ENCODE data around the gene RAB4A. TPM values are rescaled to one million over a fixed set of nuclear protein-coding genes. Genes with fewer than 3 reads are reported as not detected.

The RAB4A gene
- total and polyA plus RNA-seq, 9 of the 15 experiments (the other 6 are each of a cell fraction or from before 2014, with no cell fraction given) = 8.3 to 61.0 (median 26.7) TPM

DNA sequence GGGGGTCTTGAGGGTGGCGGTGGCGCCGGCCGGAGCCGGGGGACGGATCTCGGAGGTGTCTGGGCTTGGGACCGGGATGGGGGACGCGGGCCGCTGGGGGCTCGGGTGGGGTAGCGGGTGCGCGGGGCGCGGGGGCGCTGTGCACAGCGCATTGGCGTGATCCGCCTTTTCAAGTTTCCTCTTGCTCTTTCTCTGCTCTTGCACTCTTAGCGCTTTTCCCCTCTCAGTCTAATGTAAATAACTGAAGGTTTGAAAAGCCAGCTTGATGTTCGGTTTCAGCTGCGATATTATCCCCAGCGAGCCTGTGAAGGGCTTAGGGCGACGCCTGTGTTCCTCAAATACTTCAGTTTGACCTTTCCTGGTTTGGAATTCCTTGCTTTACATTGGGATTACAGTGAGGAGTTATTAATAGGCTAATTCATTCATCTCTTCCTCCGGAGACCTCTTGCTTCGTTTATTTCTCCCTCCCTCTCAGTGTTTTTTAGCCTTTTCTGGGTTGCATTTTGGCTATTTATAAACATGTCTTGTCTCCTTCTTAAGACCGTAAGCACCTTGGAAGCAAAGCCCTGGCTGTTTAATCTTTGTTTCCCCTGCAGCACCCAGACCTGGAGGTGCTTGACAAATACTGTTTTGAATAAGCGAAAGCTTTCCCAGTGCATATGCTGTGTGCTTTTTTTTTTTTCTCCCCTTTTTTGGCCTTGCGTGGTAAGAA, 693 bp downstream of the RAB4A start (continued):
- no peak for TF ChIP-seq HDAC8 (tag; IDR thresholded peaks at IDR 0.05)
- no peak for TF ChIP-seq SP1 (CRISPR knock-in tag; IDR thresholded peaks at IDR 0.05)
- no peak for TF ChIP-seq DNMT1 (IDR thresholded peaks at IDR 0.05)
- TF ChIP-seq MAFK (IDR thresholded peaks at IDR 0.05; ENCODE audit: low read length) = no peak
- TF ChIP-seq, protein P1, sequence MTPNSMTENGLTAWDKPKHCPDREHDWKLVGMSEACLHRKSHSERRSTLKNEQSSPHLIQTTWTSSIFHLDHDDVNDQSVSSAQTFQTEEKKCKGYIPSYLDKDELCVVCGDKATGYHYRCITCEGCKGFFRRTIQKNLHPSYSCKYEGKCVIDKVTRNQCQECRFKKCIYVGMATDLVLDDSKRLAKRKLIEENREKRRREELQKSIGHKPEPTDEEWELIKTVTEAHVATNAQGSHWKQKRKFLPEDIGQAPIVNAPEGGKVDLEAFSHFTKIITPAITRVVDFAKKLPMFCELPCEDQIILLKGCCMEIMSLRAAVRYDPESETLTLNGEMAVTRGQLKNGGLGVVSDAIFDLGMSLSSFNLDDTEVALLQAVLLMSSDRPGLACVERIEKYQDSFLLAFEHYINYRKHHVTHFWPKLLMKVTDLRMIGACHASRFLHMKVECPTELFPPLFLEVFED (CRISPR knock-in tag; conservative IDR thresholded peaks at IDR 0.05) = no peak
- TF ChIP-seq TARDBP (IDR thresholded peaks at IDR 0.05) = no peak
- TF ChIP-seq MED1 (CRISPR knock-in tag; IDR thresholded peaks at IDR 0.05; ENCODE audit: borderline replicate concordance) = no peak
- no peak for TF ChIP-seq ARNT (IDR thresholded peaks at IDR 0.05)
- no peak for TF ChIP-seq HLTF (IDR thresholded peaks at IDR 0.05)
- TF ChIP-seq, protein P2, sequence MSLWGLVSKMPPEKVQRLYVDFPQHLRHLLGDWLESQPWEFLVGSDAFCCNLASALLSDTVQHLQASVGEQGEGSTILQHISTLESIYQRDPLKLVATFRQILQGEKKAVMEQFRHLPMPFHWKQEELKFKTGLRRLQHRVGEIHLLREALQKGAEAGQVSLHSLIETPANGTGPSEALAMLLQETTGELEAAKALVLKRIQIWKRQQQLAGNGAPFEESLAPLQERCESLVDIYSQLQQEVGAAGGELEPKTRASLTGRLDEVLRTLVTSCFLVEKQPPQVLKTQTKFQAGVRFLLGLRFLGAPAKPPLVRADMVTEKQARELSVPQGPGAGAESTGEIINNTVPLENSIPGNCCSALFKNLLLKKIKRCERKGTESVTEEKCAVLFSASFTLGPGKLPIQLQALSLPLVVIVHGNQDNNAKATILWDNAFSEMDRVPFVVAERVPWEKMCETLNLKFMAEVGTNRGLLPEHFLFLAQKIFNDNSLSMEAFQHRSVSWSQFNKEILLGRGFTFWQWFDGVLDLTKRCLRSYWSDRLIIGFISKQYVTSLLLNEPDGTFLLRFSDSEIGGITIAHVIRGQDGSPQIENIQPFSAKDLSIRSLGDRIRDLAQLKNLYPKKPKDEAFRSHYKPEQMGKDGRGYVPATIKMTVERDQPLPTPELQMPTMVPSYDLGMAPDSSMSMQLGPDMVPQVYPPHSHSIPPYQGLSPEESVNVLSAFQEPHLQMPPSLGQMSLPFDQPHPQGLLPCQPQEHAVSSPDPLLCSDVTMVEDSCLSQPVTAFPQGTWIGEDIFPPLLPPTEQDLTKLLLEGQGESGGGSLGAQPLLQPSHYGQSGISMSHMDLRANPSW (CRISPR knock-in tag; IDR thresholded peaks at IDR 0.05) = no peak
- no peak for TF ChIP-seq ESRRA (IDR thresholded peaks at IDR 0.05; ENCODE audit: borderline replicate concordance, low read depth)
- TF ChIP-seq YY1 (IDR thresholded peaks at IDR 0.05; ENCODE audit: borderline replicate concordance in 1 of 3, control insufficient read depth in 1 of 3, extremely low read depth in 1 of 3, insufficient read depth in 3 of 3, insufficient read length in 1 of 3, insufficient replicate concordance in 2 of 3, low read depth in 1 of 3, low read length in 2 of 3) = peak in 1 of 3 experiments; percentile 2
- no peak for TF ChIP-seq ZBTB26 (CRISPR knock-in tag; IDR thresholded peaks at IDR 0.05)
- no peak for TF ChIP-seq NUFIP1 (IDR thresholded peaks at IDR 0.05; ENCODE audit: partially characterized antibody)
- TF ChIP-seq, protein P3, sequence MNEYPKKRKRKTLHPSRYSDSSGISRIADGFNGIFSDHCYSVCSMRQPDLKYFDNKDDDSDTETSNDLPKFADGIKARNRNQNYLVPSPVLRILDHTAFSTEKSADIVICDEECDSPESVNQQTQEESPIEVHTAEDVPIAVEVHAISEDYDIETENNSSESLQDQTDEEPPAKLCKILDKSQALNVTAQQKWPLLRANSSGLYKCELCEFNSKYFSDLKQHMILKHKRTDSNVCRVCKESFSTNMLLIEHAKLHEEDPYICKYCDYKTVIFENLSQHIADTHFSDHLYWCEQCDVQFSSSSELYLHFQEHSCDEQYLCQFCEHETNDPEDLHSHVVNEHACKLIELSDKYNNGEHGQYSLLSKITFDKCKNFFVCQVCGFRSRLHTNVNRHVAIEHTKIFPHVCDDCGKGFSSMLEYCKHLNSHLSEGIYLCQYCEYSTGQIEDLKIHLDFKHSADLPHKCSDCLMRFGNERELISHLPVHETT (CRISPR knock-in tag; conservative IDR thresholded peaks at IDR 0.05 in 1 of 2, IDR thresholded peaks at IDR 0.05 in 1 of 2) = peak in 1 of 2 experiments; percentile 95; a peak in 2 of 4 replicates
- no peak for TF ChIP-seq HMG20B (CRISPR knock-in tag; IDR thresholded peaks at IDR 0.05)
- TF ChIP-seq GTF2F1 (IDR thresholded peaks at IDR 0.05; ENCODE audit: low read depth, low read length) = no peak
- no peak for TF ChIP-seq HMGXB4 (CRISPR knock-in tag; IDR thresholded peaks at IDR 0.05)
